ENCODE measurements around the gene RFXAP.

Gene RFXAP

GRCh38 chr13:36817996-36818803 lies 822 bp upstream of the RFXAP start:
- no peak for DNase-seq (ENCODE audit: low spot score)

- DNase-seq (ENCODE audit: low spot score), result peak; percentile 28
These were observed 693 bp downstream of the RFXAP start for GRCh38 chr13:36819739-36820090.

GRCh38 chr13:36820222-36820621 lies 1.2 kb downstream of the RFXAP start:
- DNase-seq (ENCODE audit: low spot score), result no peak

GRCh38 chr13:36822785-36823184 lies 3.8 kb downstream of the RFXAP start:
- no peak for DNase-seq (ENCODE audit: low spot score)

- DNase-seq (ENCODE audit: low spot score), result no peak
These were observed 10.7 kb downstream of the RFXAP start for GRCh38 chr13:36829753-36830152.

- DNase-seq (ENCODE audit: low spot score), result no peak
These were observed 12.3 kb downstream of the RFXAP start for GRCh38 chr13:36831291-36831690.

- peak; percentile 22 for DNase-seq (ENCODE audit: low spot score)
These were observed 15.3 kb downstream of the RFXAP start for GRCh38 chr13:36834299-36834698.

GRCh38 chr13:36837354-36838092 lies 18.5 kb downstream of the RFXAP start:
- DNase-seq (ENCODE audit: low spot score), result no peak

- no peak for DNase-seq (ENCODE audit: low spot score)
These were observed 20.3 kb downstream of the RFXAP start for GRCh38 chr13:36839281-36839680.

GRCh38 chr13:36839981-36840380 lies 21.0 kb downstream of the RFXAP start:
- no peak for DNase-seq (ENCODE audit: low spot score)

- no peak for DNase-seq (ENCODE audit: low spot score)
These were observed 21.8 kb downstream of the RFXAP start for GRCh38 chr13:36840718-36841250.

- no peak for DNase-seq (ENCODE audit: low spot score)
These were observed 22.4 kb downstream of the RFXAP start for GRCh38 chr13:36841391-36841790.

- no peak for DNase-seq (ENCODE audit: low spot score)
These were observed 28.6 kb downstream of the RFXAP start for GRCh38 chr13:36847606-36848005.

GRCh38 chr13:36848199-36848982 lies 29.4 kb downstream of the RFXAP start:
- no peak for DNase-seq (ENCODE audit: low spot score)

GRCh38 chr13:36850790-36851438 lies 31.9 kb downstream of the RFXAP start:
- no peak for DNase-seq (ENCODE audit: low spot score)

- no peak for DNase-seq (ENCODE audit: low spot score)
These were observed 38.2 kb downstream of the RFXAP start for GRCh38 chr13:36857253-36857652.

- DNase-seq (ENCODE audit: low spot score), result peak; percentile 34
These were observed 39.3 kb downstream of the RFXAP start for GRCh38 chr13:36858290-36858689.

- DNase-seq (ENCODE audit: low spot score), result no peak
These were observed 40.2 kb downstream of the RFXAP start for GRCh38 chr13:36859259-36859658.

- no peak for DNase-seq (ENCODE audit: low spot score)
These were observed 43.1 kb downstream of the RFXAP start for GRCh38 chr13:36862002-36862685.

GRCh38 chr13:36862722-36863121 lies 43.7 kb downstream of the RFXAP start:
- DNase-seq (ENCODE audit: low spot score), result no peak

GRCh38 chr13:36865265-36865664 lies 46.2 kb downstream of the RFXAP start:
- DNase-seq (ENCODE audit: low spot score), result no peak

All from AG08396 (cell line).